GM19468 (cell line): ENCODE results near the gene TMEM43.
"Not testable (repeated sequence)": the region's sequence is repeated elsewhere in the genome, so short reads cannot be mapped to it uniquely, and the experiment has no call there.

Source experiments
- ATAC-seq: cut with Tn5 transposase; IDR thresholded peaks from one replicate; pipeline ENCODE4 v1.9.1; 2021; ENCODE audit warnings: mild to moderate bottlenecking, moderate library complexity, moderate number of reproducible peaks; ENCODE audit not compliant: unreplicated experiment; ENCODE audit errors: extremely low read depth

The TMEM43 gene, protein sequence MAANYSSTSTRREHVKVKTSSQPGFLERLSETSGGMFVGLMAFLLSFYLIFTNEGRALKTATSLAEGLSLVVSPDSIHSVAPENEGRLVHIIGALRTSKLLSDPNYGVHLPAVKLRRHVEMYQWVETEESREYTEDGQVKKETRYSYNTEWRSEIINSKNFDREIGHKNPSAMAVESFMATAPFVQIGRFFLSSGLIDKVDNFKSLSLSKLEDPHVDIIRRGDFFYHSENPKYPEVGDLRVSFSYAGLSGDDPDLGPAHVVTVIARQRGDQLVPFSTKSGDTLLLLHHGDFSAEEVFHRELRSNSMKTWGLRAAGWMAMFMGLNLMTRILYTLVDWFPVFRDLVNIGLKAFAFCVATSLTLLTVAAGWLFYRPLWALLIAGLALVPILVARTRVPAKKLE

DNA sequence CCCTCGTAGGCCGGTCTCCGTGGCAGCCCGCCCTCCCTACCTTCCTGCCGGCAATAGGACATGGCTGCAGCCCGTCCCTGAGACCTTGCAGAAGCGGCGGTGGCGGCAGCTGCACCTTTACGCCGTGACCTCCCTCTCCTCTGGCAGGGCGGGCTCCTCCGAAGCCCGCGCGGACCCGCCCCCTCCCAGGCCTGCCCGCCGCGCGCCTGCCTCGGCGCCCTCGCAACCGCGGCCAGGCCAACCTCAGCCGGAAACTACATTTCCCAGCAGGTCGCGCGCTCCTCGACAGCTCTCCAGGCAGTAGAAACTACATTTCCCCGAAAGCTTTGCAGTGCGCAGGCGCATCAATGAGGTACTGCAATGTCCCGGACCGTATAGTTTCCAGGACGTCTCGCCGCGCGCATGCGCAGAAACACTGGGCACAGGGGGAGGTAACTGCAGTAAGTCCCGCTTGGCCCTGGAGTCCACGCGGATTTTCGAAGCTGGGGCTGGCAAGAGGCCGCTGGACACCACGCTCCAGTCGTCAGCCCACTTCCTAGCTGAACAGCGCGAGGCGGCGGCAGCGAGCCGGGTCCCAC, at the start of gene TMEM43, which contains the start of gene CHCHD4:
Gene TMEM43 (plus strand): TSS at position 438 of the 578 bp plus-strand sequence. CDS start 142 bp downstream, outside the sequence.
Gene CHCHD4 (minus strand): TSS at position 256 of the 578 bp plus-strand sequence. CDS start 194 bp downstream, at position 62.
- ATAC-seq, result peak; percentile 95

DNA sequence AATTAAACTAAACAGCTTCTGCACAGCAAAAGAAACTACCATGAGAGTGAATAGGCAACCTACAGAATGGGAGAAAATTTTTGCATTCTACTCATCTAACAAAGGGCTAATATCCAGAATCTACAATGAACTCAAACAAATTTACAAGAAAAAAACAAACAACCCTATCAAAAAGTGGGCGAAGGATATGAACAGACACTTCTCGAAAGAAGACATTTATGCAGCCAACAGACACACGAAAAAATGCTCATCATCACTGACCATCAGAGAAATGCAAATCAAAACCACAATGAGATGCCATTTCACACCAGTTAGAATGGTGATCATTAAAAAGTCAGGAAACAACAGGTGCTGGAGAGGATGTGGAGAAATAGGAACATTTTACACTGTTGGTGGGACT, 49.6 kb upstream of the TMEM43 start:
- ATAC-seq, result not testable (repeated sequence)

DNA sequence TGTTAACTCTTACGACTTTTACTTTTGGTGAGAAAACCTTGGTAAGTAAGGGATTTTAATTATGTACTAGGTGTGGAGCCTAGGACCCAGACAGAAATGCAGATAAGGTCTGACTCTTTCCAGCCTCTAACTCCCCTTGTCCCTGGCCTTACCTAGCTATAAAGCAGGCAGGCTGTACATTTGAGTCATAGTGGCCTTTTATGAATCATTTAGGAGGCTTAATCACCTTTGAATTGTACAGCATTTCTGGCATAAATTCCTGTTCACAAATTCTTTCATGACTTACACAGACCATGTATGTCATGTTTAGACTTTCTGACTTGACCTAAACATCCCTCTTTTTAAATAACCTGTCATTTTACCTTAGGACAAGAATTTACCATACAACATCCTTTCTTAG, 47.5 kb upstream of the TMEM43 start:
- ATAC-seq, result no peak

DNA sequence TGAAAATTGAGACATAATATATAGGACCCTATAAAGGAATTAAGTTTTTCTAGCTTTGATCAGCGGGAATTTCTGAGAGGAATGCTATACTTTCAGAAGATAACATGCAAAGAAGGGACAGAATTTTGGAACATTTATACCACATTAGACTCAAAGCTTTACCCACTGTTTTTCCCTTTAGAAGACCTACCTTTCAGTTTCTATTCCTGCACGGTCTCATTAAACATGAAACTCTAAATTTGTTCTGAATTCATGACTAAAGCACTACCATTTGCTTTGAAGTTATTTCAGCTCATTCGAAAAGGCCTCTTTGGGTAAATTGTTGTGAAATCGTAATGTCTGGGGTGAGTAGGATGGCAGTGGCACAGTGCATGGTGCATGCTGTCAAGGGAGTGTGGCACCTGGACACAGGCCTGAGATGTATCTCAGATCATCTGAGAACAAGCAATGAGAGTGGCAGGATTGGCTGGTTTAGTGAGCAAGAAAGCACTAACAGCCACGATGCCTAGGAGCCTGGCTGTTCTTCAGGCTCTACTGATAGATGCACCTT, 42.7 kb upstream of the TMEM43 start:
- ATAC-seq, result no peak

DNA sequence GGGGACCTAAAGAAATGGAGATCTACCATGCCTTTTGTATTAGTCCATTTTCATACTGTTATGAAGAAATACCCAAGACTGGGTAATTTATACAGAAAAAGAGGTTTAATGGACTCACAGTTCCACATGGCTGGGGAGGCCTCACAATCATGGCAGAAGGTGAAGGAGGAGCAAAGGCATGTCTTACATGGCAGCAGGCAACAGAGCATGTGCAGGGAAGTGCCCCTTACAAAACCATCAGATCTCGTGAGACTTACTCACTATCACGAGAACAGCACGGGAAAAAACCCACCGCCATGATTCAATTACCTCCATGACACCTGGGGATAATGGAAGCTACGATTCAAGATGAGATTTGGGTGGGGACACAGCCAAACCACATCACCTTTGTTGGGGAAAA, 37.4 kb upstream of the TMEM43 start:
- ATAC-seq, result not testable (repeated sequence)

DNA sequence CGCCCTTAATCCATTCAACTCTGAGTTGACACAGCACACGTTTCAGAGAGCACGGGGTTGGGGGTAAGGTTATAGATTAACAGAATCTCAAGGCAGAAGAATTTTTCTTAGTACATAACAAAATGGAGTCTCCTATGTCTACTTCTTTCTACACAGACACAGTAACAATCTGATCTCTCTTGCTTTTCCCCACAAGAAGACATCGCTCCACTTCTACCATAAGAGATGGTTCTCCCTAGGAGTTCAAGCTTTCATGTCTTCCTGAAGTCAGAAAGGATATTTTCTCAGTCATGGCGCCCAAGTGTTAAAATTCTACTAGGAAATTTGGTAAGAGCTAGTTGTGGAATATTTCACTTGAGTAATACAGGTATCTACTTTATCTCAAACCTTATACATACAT, 32.9 kb upstream of the TMEM43 start:
- ATAC-seq, result not testable (repeated sequence)

DNA sequence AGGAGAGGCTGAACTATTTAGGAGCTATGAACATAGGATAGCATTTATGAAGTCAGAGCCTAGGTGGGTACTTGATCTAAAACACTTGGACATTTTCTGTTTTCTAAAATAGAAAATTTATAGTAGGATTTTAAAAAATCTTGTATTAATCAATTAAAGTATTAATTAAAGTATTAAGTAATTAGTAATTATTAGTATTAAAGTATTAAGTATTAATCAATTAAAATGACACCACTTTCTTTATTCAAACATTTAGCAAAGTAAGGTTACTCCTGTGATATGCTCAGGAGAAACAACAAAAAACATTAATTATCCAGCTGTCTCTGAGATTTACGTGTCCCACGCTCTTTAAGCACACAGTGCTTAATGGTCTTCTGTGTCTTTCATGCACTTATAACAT, 32.4 kb upstream of the TMEM43 start:
- no peak for ATAC-seq

DNA sequence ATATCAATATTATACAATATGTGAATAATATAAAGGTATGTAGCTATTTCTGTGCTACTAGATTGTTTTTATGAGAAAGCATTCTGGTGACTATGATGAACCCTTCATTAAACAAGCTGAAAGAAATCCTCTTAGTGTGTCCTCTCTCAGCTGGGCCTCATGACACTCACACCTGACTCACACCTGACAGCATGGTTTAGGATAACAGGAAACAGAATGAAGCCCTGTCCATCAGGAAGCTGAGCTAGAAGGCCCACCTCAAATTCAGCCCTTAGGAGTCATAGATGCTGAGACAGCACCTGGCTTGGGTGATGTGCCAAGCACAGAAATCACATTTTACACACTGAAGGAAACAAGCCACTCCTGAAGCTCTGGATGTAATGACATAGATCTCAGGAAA, 31.0 kb upstream of the TMEM43 start:
- no peak for ATAC-seq

DNA sequence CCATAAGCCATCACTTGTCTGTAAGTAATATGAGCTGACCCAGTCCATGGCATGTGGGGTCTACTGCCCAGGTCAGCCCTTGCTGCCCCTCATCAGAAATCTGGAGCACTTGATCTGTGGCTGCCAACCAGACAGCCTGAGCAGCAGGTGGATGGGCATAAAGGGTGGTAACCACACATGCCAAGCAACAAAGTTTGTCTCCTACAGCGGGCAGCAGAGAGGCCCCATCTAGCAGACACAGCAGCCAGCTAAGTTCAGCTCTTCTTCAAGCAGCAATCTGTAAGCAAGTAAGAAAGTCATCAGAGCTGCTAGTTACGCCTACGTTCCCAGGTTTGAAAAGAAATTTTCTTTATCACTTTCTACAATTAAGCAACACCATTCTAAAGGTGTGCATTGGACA, 28.1 kb upstream of the TMEM43 start:
- ATAC-seq, result no peak

DNA sequence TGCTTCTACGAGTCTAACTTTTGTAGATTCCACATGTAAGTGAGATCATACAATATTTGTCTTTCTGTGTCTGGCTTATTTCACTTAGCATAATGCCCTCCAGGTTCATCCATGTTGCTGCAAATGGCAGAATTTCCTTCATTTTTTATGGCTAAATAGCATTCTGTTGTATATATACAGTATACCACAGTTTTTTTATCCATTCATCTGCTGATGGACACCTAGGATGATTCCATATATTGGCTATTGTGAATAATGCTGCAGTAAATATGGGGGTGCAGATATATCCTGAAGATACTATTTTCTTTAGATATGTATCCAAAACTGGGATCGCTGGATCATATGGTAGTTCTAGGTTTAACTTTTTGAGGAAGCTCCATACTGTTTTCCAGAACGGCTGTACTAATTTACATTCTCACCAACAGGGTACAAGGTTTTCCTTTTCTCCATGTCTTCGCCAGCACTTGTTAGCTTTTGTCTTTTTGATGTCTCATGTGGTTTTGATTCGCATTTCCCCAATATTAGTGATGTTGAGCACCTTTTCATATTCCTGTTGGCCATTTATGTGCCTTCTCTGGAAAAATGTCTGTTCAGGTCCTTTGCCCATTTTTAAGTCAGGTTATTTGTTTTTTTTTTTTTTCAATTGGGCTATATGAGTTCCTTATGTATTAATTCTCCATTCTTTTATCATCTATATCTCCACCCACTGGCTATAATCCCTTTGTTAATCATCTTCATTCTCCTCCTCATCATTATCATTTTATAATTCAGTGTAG, 27.0 kb upstream of the TMEM43 start:
- ATAC-seq, result no peak

DNA sequence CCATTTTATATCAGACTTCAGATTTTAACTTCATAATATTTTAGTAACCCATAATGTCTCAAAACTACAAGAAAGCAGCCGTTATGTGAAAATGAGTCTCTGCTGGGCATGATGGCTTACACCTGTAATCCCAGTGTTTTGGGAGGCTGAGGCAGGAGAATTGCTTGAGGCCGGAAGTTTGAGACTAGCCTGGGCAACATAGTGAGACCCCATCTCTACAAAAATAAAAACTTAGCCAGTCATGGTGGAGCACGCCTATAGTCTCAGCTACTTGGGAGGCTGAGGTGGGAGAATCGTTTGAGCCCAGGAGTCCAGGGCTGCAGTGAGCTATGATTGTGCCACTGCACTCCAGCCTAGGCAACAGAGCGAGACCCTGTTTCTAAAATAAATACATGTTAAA, 15.0 kb upstream of the TMEM43 start:
- ATAC-seq, result not testable (repeated sequence)

DNA sequence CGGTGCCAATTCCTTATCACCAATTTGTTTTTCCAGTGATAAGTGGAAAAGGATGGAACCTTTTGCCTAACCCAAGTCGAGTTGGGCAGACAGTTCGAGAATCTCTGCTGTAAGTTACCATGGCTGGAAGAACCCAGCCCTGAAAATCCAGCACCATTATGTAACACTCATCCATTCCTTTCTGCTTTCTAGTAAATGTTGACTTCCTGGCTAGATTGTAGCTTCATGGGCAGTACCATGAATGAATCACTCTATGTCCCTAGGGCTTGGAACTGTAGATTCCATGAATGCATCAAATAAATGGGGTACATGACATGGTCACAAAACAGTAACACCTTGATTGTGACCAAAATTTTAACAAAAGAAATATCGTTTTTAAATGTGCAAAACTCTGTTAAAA, 14.2 kb upstream of the TMEM43 start:
- no peak for ATAC-seq

DNA sequence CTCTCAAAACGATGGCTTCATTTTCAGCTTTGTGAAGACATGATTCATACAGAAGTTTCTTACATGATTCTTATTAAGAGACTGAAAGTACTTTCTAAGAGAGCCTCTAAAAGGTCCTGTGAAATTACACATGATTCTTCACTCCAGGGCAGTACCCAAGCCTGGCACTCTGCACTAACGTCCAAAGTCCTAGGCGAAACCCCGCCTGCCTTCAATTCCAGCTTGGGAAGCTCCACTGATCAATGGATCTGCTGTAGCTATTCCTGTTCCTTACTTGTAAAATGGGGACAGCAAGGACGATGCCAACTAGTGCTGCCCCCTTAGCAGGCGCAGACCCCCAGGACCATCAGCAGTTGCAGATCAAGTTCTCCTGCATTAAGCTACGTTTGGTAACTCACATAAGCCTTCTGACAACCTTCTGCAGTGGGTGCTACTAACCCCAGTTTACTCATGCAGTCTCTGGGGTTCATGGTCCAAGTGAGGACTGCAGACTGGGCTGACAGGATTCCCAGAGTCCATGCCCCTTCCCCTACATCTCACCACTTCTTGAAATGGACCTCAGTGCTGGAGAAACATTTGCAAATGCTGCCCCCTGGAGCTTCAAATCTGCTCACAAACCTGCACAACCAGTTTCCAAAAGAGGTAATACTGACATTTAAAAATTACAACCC, 10.8 kb upstream of the TMEM43 start:
- ATAC-seq, result no peak

DNA sequence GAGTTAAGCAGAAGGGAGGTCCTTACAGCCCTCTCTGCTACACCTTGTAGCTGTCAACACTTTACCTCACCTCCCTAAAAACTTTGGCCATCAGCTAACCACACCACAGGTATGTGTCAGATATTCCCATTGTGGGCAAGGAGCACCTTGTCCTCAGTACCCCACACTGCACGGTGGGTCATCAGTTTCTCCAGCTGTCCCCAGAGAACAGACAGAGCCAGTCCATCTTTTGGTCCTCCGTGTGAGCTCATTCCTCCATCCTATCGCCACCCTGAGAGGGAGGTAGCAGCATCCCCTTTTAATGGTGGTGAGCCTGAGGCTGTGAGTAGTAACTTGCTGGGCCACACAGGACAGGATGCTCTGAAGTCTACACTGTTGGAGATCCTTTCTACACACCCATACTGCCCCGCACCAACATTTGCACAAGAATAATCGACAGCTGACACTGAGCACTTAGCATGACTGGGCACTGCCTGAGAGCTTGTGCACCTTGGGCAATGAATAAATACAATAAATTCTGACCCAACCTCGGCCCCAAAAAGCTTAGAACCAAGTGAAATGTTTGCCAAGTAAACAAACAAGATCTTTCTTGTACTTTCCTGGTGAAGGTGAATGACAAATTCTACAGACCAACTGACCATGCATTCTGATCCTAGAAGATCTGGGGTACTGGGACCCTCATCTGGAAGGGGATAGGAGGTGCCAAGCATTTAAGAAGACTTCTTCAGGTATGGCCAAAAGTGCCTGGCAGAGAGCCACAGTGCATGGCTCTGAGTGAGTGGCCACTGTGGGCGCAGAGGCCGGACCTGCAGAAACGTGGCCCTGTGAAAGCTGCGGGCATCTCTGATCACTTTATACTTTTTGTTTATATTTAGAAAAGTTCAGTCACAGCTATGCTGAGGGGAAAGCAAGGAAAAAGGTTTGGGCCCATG, 7.1 kb upstream of the TMEM43 start:
- ATAC-seq, result no peak

DNA sequence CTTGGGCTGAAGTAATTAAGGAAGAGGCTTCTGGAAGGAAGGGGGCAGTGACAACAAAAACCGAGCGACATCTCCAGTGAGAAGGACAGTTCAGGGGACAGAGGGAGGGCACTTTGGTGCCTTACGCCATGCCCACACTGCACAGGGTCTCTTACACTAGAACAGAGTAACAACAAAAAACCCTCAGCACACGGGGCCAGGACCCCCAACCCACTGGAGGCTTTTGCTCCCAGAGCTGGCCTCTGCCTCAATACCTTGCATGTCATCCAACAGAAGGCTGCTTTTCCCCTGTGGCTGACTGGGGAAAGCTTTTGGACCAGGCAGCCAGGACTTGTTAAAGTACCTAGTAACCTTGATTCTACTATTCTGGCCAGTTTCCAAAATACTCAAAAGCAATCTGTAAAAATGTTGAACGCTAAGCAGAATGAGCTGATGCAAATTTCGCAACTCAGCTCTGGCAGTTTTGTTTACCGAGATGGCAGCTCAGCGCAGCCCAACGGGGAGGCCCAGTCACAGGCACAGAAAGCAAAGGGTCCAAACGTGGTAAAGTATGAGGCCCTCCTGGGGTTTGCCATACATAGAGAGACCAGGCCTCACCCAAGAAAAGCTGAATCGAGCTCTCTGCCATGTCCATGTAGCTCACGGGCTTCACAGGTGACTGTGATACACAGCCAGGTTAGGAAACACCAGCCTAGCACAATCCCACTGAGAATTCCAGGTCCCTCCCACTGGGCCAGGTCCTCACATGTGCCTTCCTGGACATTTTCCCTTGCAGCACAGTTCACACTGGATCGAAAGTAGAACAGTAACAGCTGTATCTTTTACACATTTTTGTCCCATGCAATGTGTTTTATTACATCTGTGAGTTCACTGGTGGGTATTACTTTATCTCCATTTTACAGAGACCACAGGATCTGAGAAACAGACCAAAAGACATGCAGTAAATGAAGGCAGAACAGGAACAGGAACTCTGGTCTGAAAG, 6.2 kb upstream of the TMEM43 start:
- no peak for ATAC-seq

DNA sequence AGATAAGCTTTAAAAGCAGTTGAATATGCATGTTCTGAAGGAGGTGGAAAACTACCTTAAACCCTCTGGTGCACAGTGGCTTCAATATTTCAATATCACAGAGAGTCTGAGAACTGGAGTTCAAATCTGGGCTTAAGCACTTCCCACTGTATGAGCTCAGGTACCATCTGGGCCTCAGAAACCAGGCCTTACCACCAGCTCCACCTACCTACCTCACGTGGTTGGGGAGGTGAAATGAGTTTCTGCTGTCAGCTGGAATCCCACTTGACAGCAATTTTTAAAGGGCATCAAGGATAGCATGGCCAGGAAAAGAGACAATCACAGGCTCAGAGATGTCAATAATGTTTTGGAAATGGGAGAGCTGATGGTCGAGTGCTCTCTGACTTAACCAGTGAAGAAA, 5.2 kb upstream of the TMEM43 start:
- no peak for ATAC-seq

DNA sequence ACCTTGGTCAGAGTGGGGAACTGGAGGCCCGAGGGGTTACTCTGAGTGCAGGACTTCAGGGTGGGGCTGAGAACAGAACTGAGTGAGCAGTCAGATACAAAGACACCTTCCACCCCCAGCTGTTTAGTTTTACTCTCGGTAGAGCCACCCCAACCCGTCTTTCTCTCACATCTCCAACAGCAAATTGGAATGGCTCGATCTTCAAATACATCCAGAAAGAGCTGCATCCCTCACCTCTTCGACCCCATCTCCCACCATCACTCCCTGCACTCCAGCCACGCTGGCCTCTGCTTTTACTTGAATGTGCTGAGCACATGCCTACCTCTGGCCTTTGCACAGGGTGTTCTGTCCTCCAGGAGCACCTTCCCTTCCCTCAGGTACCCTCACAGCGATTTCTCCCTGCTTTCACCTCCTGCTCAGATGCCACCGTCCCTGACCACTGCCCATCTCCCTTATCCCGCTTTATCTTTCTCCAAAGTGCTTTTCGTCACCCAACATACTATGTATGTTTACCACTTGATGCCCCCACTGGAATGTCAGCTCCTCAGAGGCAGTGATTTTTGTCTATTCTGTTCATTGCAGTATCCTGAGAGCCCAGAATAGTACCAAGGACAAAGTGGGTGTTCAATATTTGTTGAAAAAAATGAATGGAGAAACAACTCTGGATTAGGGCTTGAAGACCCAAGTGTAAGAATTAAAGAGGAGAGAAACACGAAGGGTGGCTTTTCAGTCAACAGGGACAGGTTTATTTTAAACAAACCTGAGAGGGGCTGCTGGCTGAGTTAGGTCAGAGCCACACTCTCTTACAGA, 4.5 kb upstream of the TMEM43 start:
- ATAC-seq, result no peak
